Smooth muscle cell (in vitro differentiated cells): ENCODE measurements around the gene BRWD1. TPM values are rescaled to one million over a fixed set of nuclear protein-coding genes. Genes with fewer than 3 reads are reported as not detected.

Experiments
- DNase-seq: peaks from one replicate; lab custom pipeline; 2025; ENCODE audit not compliant: unreplicated experiment; lab: John Stamatoyannopoulos, UW
- H2AFZ ChIP-seq: fragments of 200-600 bp; sonication (generic); 2 replicates; pipeline ENCODE4 v1.6.0; 2016; ENCODE audit warnings: antibody characterized with exemption, low read depth, mild to moderate bottlenecking
- H3F3A ChIP-seq: fragments of 200-600 bp; sonication (generic); 2 replicates; pipeline ENCODE4 v1.6.0; 2017; ENCODE audit warnings: antibody characterized with exemption, low read depth
- H3K27ac ChIP-seq: fragments of 200-600 bp; sonication (generic); 2 replicates; pipeline ENCODE4 v1.5.1; 2016; ENCODE audit warnings: low read depth, mild to moderate bottlenecking
- H3K27me3 ChIP-seq: fragments of 200-600 bp; sonication (generic); 2 replicates; pipeline ENCODE4 v1.6.1; 2016; ENCODE audit warnings: low read depth, mild to moderate bottlenecking
- H3K36me3 ChIP-seq: fragments of 200-600 bp; sonication (generic); 2 replicates; pipeline ENCODE4 v1.5.1; 2016; ENCODE audit warnings: low read depth
- H3K4me1 ChIP-seq: fragments of 200-600 bp; sonication (generic); 2 replicates; pipeline ENCODE4 v1.5.1; 2016; ENCODE audit warnings: low read depth
- H3K4me2 ChIP-seq: fragments of 200-600 bp; sonication (generic); 2 replicates; pipeline ENCODE4 v1.6.0; 2016; ENCODE audit warnings: mild to moderate bottlenecking
- H3K4me3 ChIP-seq: fragments of 200-600 bp; sonication (generic); 2 replicates; pipeline ENCODE4 v1.5.1; 2016; ENCODE audit warnings: mild to moderate bottlenecking
- H3K79me2 ChIP-seq: fragments of 200-600 bp; sonication (generic); 2 replicates; pipeline ENCODE4 v1.6.0; 2016; ENCODE audit warnings: low read depth, mild to moderate bottlenecking
- H3K9ac ChIP-seq: fragments of 200-600 bp; sonication (generic); 2 replicates; pipeline ENCODE4 v1.6.0; 2016; ENCODE audit warnings: low read depth
- H3K9me3 ChIP-seq: fragments of 200-600 bp; sonication (generic); replicated peaks from 2 replicates; pipeline ENCODE4 v1.5.1; 2016; ENCODE audit warnings: low read depth
- H4K20me1 ChIP-seq: fragments of 200-600 bp; sonication (generic); 2 replicates; pipeline ENCODE4 v1.6.0; 2016; ENCODE audit warnings: low read depth
- CTCF ChIP-seq: fragments of 200-600 bp; sonication (generic); IDR thresholded peaks from 2 replicates; pipeline ENCODE4 v1.5.1; 2017; ENCODE audit warnings: borderline replicate concordance, mild to moderate bottlenecking, antibody characterized with exemption; ENCODE audit not compliant: insufficient read depth, poor library complexity, severe bottlenecking
- WGBS: methylation state at CpG from one replicate; pipeline ENCODE4 v1.1.7; 2016; ENCODE audit warnings: low lambda C conversion rate; 5-methylcytosine and 5-hydroxymethylcytosine counted together
- polyA plus RNA-seq: library from polyadenylated mRNA; unstranded; fragments of >200 nt; fragmentation: Nextera tagmentation; extraction: Ambion mirVana; gene quantifications from 2 replicates; pipeline ENCODE4 v1.2.1, GENCODE V29; 2016
- total RNA-seq: library from RNA; depleted of rRNA; stranded (reverse); fragments of >200 nt; gene quantifications from 2 replicates; pipeline ENCODE4 v1.2.3, GENCODE V29; 2014

BRWD1 gene
- total and polyA plus RNA-seq, 2 experiments from 2014 or later, result 19.0 to 51.0 TPM

DNA sequence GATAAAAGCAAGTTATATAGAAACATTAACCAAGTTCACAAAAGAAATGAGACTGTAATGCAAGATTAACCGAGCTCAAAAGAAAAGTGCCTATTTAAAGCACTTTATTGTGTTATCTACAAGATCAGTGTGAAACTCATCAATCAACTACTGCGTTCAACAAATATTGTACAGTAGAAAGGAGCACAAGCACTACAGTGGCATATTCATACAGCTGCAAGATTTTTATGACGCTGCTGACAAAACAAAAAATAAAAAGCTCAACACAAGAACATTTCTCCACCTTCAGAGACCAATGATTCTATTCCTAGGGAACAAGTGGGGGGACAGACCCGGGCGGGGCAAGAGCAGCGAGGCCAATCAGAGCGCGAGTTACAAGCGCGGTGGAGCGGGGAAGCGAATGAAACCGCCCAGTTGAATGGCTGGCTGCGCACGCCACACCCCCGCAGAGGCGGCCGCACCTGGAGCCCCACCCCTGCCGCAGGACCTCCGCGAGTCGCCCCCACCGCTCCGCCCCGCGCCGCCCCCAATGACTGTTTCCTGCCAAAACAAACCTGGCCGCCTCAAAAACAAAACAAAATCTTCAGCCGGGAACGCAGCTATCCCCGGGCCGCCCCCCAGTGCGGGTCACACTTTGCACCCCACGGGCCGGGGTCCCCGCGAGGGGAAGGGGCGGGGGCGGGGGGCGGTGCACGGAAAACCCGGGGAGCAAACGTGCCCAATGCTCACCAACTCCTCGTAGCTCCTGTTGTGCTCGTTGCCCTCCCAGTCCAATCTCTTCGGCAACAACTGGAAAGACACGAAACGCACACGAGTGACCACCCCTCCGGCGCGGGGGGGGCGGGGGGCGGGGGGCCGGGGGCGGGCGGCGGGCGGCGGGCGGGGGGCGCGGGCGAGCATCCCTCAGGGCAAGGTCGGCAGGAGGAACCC, 1.1 kb downstream of the BRWD1 start:
- Histone ChIP-seq H3K79me2 (peaks cover 46% of the 10 kb centered on the region), H3K27me3 (no peaks in the 10 kb centered on the region), H3K27ac (peak overlapping the region; percentile 70), H3K9me3 (no peaks in the 10 kb centered on the region), H3K4me3 (peak overlapping the region; percentile 93), H3K4me2 (peak overlapping the region; percentile 99), H3K36me3 (no peaks in the 10 kb centered on the region), H4K20me1 (peaks cover 46% of the 10 kb centered on the region), H3K4me1 (peaks cover 13% of the 10 kb centered on the region), H3F3A (peaks cover 3% of the 10 kb centered on the region), H2AFZ (no peak overlapping the region), H3K9ac (peak overlapping the region; percentile 25)
- no peak for TF ChIP-seq CTCF
- WGBS, result 4% methylated on average over 39 of the region's 65 CpGs
- peak; percentile 77 for DNase-seq

GRCh38 chr21:39311164-39311563, 2.3 kb downstream of the BRWD1 start:
- no peaks in the 10 kb centered on the region for H3K27me3 ChIP-seq
- no peaks in the 10 kb centered on the region for H3K9me3 ChIP-seq
- H2AFZ ChIP-seq, result no peak overlapping the region
- DNase-seq, result no peak
- no peaks in the 10 kb centered on the region for H3K36me3 ChIP-seq
- peaks cover 13% of the 10 kb centered on the region for H3K4me1 ChIP-seq
- WGBS, result 97% methylated on average over 7 of the region's 7 CpGs
- peaks cover 58% of the 10 kb centered on the region for H3K79me2 ChIP-seq
- H3K27ac ChIP-seq, result no peak overlapping the region
- no peak overlapping the region for H3K9ac ChIP-seq
- no peak for TF ChIP-seq CTCF
- no peaks in the 10 kb centered on the region for H3F3A ChIP-seq
- no peak overlapping the region for H3K4me3 ChIP-seq
- H3K4me2 ChIP-seq, result no peak overlapping the region
- peaks cover 55% of the 10 kb centered on the region for H4K20me1 ChIP-seq

DNA sequence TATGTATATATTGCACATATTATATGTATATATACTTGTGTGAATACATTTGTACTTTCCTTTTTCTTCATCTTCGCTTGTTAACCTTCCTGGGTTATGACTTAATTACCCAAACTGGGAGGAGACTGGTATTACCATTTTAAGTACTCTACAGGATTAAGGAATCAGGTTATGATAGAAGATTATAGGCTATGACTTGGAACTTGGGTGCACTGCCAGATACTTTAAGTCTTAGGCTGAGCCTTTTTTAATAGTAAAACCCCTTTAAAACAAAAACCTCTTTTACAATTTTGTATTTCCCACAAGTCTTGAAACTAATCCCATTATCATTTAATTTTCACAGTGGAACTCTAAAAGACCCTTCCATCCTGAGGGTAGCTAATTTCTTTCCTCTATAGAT, 6.0 kb downstream of the BRWD1 start:
- TF ChIP-seq CTCF, result no peak
- Histone ChIP-seq H3K4me3 (no peak overlapping the region), H3K36me3 (no peaks in the 10 kb centered on the region), H4K20me1 (peaks cover 70% of the 10 kb centered on the region), H3K27ac (no peak overlapping the region), H3K4me1 (peaks cover 8% of the 10 kb centered on the region), H3K9ac (no peak overlapping the region), H3K79me2 (peaks cover 68% of the 10 kb centered on the region), H3K27me3 (no peaks in the 10 kb centered on the region), H2AFZ (no peak overlapping the region), H3F3A (no peaks in the 10 kb centered on the region), H3K4me2 (no peak overlapping the region), H3K9me3 (no peaks in the 10 kb centered on the region)
- no peak for DNase-seq
- 97% methylated on average over 1 of the region's 1 CpG for WGBS

DNA sequence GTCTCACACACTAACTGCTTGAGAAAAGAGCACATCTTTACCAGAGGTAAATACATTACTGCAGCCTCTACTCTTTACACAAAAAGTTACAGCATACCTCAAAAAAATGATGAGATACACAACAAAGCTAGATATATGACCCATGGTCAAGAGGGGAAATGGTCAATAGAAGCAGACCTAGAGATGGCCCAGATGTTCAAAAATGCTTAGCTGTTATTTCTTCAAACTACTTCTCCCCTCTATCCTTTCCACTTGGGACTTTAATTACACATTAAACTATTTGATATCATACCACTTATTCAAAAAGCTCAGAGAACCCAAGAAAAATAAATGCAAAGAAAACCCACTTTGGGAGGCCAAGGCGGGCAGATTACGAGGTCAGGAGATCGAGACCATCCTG, 12.8 kb downstream of the BRWD1 start:
- no peaks in the 10 kb centered on the region for H3K9me3 ChIP-seq
- no peak overlapping the region for H3K9ac ChIP-seq
- no peak overlapping the region for H3K4me2 ChIP-seq
- no peak overlapping the region for H3K27ac ChIP-seq
- H2AFZ ChIP-seq, result no peak overlapping the region
- no peak overlapping the region for H3K4me3 ChIP-seq
- peaks cover 63% of the 10 kb centered on the region for H4K20me1 ChIP-seq
- peaks cover 67% of the 10 kb centered on the region for H3K79me2 ChIP-seq
- 100% methylated on average over 3 of the region's 3 CpGs for WGBS
- no peaks in the 10 kb centered on the region for H3K27me3 ChIP-seq
- no peaks in the 10 kb centered on the region for H3K4me1 ChIP-seq
- H3K36me3 ChIP-seq, result peaks cover 10% of the 10 kb centered on the region
- H3F3A ChIP-seq, result no peaks in the 10 kb centered on the region
- DNase-seq, result no peak
- TF ChIP-seq CTCF, result no peak
